ENCODE measurements around the gene DHRS1. TPM values are rescaled to one million over a fixed set of nuclear protein-coding genes. Genes with fewer than 3 reads are reported as not detected.

Gene DHRS1
- total RNA-seq, 1 experiment from 2014 or later: 8.9 TPM

- Histone ChIP-seq H3K9me3 (ENCODE audit: control insufficient read depth, insufficient read depth, low read depth, low read length) (no peaks in the 10 kb centered on the region), H3K36me3 (ENCODE audit: control insufficient read depth, insufficient read depth, low read length) (no peaks in the 10 kb centered on the region), H3K4me1 (ENCODE audit: control insufficient read depth, insufficient read depth, low read length) (no peaks in the 10 kb centered on the region), H3K27me3 (ENCODE audit: control insufficient read depth, insufficient read depth, low read length) (no peaks in the 10 kb centered on the region), H3K27ac (ENCODE audit: low read length) (no peak overlapping the region), H3K4me3 (ENCODE audit: low read depth in 2 of 2, low read length in 2 of 2) (no peak overlapping the region)
- in situ Hi-C loops (cut with HindIII; ENCODE audit: low pct_unique_long_range_greater_than_20kb, low sequenced_read_pairs): no loop called here
- intact Hi-C loops (cut with micrococcal nuclease; ENCODE audit: unreplicated experiment): no loop called here
- ATAC-seq: peak; percentile 23; the same call in 1 of the 2 replicates
- no peak for TF ChIP-seq CTCF (IDR thresholded peaks at IDR 0.05)
- no peak for TF ChIP-seq POLR2AphosphoS5 (IDR thresholded peaks at IDR 0.05; ENCODE audit: low read depth, low read length)
- no peak for TF ChIP-seq REST (IDR thresholded peaks at IDR 0.05; ENCODE audit: insufficient read depth in 1 of 2, low read depth in 2 of 2, low read length in 1 of 2)
- TF ChIP-seq SIN3A (IDR thresholded peaks at IDR 0.05; ENCODE audit: borderline replicate concordance, insufficient read depth, low read depth, low read length): no peak
- no peak for TF ChIP-seq TCF7L2 (IDR thresholded peaks at IDR 0.05; ENCODE audit: low read depth, low read length)
- no peak for DNase-seq (ENCODE audit: low read depth, low spot score)
- no TSS peak for BruUV-seq (replicated peaks)
- POLR2A ChIA-PET: no interaction called here
- CTCF ChIA-PET: no interaction called here
Measured at GRCh38 chr14:24284501-24285035, 15.0 kb downstream of the DHRS1 start.

GRCh38 chr14:24283796-24284460 is 15.7 kb downstream of the DHRS1 start:
- H3K9me3 ChIP-seq (ENCODE audit: control insufficient read depth, insufficient read depth, low read depth, low read length): no peaks in the 10 kb centered on the region
- no peak overlapping the region for H3K27ac ChIP-seq (ENCODE audit: low read length)
- H3K27me3 ChIP-seq (ENCODE audit: control insufficient read depth, insufficient read depth, low read length): no peaks in the 10 kb centered on the region
- ChIA-PET POLR2A (no interaction called here), CTCF (interaction anchor here (1.2 kb wide), 1 partner anchor 41 kb away, joined by 3 read pairs; the partner anchor contains the start of gene TINF2)
- DNase-seq (ENCODE audit: low read depth, low spot score) (no peak), ATAC-seq (no peak)
- intact Hi-C loops (cut with micrococcal nuclease; ENCODE audit: unreplicated experiment): no loop called here
- no TSS peak for BruUV-seq (replicated peaks)
- in situ Hi-C loops (cut with HindIII; ENCODE audit: low pct_unique_long_range_greater_than_20kb, low sequenced_read_pairs): no loop called here
- H3K36me3 ChIP-seq (ENCODE audit: control insufficient read depth, insufficient read depth, low read length): no peaks in the 10 kb centered on the region
- no peak overlapping the region for H3K4me3 ChIP-seq (ENCODE audit: low read depth in 2 of 2, low read length in 2 of 2)
- no peaks in the 10 kb centered on the region for H3K4me1 ChIP-seq (ENCODE audit: control insufficient read depth, insufficient read depth, low read length)
- TF ChIP-seq CTCF (IDR thresholded peaks at IDR 0.05): no peak
- TF ChIP-seq REST (IDR thresholded peaks at IDR 0.05; ENCODE audit: insufficient read depth in 1 of 2, low read depth in 2 of 2, low read length in 1 of 2): no peak
- no peak for TF ChIP-seq TCF7L2 (IDR thresholded peaks at IDR 0.05; ENCODE audit: low read depth, low read length)
- no peak for TF ChIP-seq SIN3A (IDR thresholded peaks at IDR 0.05; ENCODE audit: borderline replicate concordance, insufficient read depth, low read depth, low read length)
- TF ChIP-seq POLR2AphosphoS5 (IDR thresholded peaks at IDR 0.05; ENCODE audit: low read depth, low read length): no peak

Data from Panc1 (cell line).